ENCODE measurements around the gene CEACAM5.

Gene CEACAM5

GRCh38 chr19:41708481-41708880, at the start of gene CEACAM5:
TSS of gene CEACAM5 (plus strand) at chr19:41708626. CDS start at chr19:41708732, 106 bp downstream.
- Histone ChIP-seq H3K4me3 (no peak within 1 kb of the TSS), H3K27ac (no peak within 1 kb of the TSS)

GRCh38 chr19:41666075-41666474, 42.4 kb upstream of the CEACAM5 start:
- Histone ChIP-seq H3K27ac (no peak overlapping the region), H3K4me3 (no peak overlapping the region)

- Histone ChIP-seq H3K27ac (no peak overlapping the region), H3K4me3 (no peak overlapping the region)
These were observed 40.1 kb upstream of the CEACAM5 start for GRCh38 chr19:41668315-41668714.

GRCh38 chr19:41670755-41671154, 37.7 kb upstream of the CEACAM5 start:
- H3K27ac ChIP-seq: no peak overlapping the region
- H3K4me3 ChIP-seq: no peak overlapping the region

GRCh38 chr19:41671486-41671885, 36.9 kb upstream of the CEACAM5 start:
- Histone ChIP-seq H3K4me3 (no peak overlapping the region), H3K27ac (no peak overlapping the region)

GRCh38 chr19:41682437-41682836, 26.0 kb upstream of the CEACAM5 start:
- H3K4me3 ChIP-seq: no peak overlapping the region
- no peak overlapping the region for H3K27ac ChIP-seq

GRCh38 chr19:41687419-41687818, 21.0 kb upstream of the CEACAM5 start:
- no peak overlapping the region for H3K27ac ChIP-seq
- H3K4me3 ChIP-seq: no peak overlapping the region

GRCh38 chr19:41688098-41688497, 20.3 kb upstream of the CEACAM5 start, which contains the start of gene CEACAM7:
TSS of gene CEACAM7 (minus strand) at chr19:41688270. CDS start at chr19:41688165, 105 bp downstream.
- H3K4me3 ChIP-seq: no peak within 1 kb of the TSS

GRCh38 chr19:41688687-41689086, 19.7 kb upstream of the CEACAM5 start:
- Histone ChIP-seq H3K27ac (no peak overlapping the region), H3K4me3 (no peak overlapping the region)

More at GRCh38 chr19:41688098-41688497, 20.3 kb upstream of the CEACAM5 start, which contains the start of gene CEACAM7:
- H3K27ac ChIP-seq: no peak within 1 kb of the TSS

GRCh38 chr19:41689993-41690800, 18.2 kb upstream of the CEACAM5 start:
- H3K4me3 ChIP-seq: no peak overlapping the region
- no peak overlapping the region for H3K27ac ChIP-seq

- H3K27ac ChIP-seq: no peak overlapping the region
- H3K4me3 ChIP-seq: no peak overlapping the region
These were observed 17.7 kb upstream of the CEACAM5 start for GRCh38 chr19:41690801-41691065.

GRCh38 chr19:41691268-41691970, 17.0 kb upstream of the CEACAM5 start:
- Histone ChIP-seq H3K27ac (no peak overlapping the region), H3K4me3 (no peak overlapping the region)

GRCh38 chr19:41694196-41694595, 14.2 kb upstream of the CEACAM5 start:
- Histone ChIP-seq H3K27ac (no peak overlapping the region), H3K4me3 (no peak overlapping the region)

- H3K4me3 ChIP-seq: no peak overlapping the region
- no peak overlapping the region for H3K27ac ChIP-seq
These were observed 13.4 kb upstream of the CEACAM5 start for GRCh38 chr19:41694831-41695635.

GRCh38 chr19:41695745-41696144, 12.7 kb upstream of the CEACAM5 start:
- Histone ChIP-seq H3K27ac (no peak overlapping the region), H3K4me3 (no peak overlapping the region)

GRCh38 chr19:41696402-41697197, 11.8 kb upstream of the CEACAM5 start:
- no peak overlapping the region for H3K4me3 ChIP-seq
- no peak overlapping the region for H3K27ac ChIP-seq

GRCh38 chr19:41697198-41697855, 11.1 kb upstream of the CEACAM5 start:
- Histone ChIP-seq H3K4me3 (no peak overlapping the region), H3K27ac (no peak overlapping the region)

GRCh38 chr19:41698746-41699230, 9.6 kb upstream of the CEACAM5 start:
- no peak overlapping the region for H3K4me3 ChIP-seq
- no peak overlapping the region for H3K27ac ChIP-seq
